Left forelimb (tissue), 1 donor: ENCODE measurements around the gene ARMH4.
"Not testable (repeated sequence)": the region's sequence is repeated elsewhere in the genome, so short reads cannot be mapped to it uniquely, and the experiment has no call there.

Experiments
- DNase-seq: peaks from one replicate; pipeline ENCODE4 v3.0.0-alpha.2; 2018; ENCODE audit warnings: low spot score

ARMH4 gene

DNA sequence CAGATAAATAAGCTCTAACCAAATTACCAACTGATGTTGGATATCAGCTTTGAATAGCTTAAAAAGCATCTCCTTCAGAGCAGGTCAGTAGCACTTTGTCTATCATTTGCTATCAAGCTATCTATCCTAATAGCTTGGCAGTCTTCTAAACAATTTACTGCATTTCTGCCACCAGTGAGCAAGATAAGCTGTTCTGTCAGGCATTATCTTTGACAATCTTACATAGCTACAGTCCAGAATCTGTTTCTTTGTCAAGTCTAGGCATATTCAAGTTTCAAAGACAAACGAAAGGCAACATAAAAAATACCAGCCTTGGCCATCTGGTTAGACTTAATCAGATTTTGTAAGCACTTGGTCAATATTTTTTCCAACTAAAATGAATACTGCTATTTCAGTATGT lies 5.6 kb downstream of the ARMH4 start:
- no peak for DNase-seq

DNA sequence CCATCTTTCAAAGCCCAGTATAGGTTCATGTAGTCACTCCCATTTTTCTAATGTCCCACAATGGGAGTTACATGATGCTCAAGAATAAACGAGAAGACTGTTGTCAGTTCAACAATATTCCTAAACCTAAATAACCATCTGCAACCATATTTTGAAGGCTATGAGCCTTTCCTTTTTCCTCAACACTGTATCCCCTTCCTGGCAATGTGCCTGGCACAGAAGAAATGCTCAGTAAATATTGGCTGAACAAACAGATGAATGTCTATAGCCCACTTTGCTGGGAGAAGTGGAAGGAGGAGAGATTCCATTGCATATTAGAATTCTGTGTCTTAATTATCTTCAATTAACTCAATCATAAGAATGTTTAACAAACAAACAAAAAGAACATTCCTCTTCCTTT lies 6.1 kb downstream of the ARMH4 start:
- no peak for DNase-seq

DNA sequence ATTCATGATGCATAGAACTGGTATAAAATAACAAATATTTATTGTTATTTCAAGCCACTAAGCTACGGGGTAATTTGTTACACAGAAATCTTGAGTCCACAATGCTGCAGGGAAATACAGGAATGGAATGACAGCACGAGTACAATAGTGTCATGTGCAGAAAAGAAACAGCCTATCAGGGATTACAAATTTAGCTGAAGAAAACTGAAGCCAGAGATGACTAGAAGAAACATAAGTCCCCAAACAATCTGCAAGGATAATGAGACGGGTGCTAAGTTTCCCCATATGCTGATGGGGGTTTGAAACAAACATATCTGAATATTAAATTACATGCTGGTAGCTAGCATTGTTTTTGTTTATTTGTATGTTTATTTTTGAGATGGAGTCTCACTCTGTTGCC lies 8.9 kb downstream of the ARMH4 start:
- no peak for DNase-seq

DNA sequence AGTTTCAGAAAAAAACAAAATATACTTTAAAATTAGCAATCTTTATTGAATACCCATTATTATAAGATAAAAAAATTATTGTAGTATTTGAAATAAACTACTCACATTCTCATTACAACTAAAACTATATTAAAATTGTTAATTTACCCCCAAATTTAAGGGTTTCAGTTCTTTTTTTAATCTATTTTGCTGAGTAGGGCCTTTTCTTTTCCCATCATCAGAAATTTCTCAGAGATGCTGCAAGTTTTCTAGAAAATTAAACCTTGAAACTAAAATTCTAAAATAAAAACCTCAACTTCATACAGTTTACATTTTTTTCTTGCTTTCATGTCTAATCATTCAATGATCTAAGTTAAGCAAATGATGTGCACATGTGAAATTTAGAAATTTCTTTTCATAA lies 10.1 kb downstream of the ARMH4 start:
- no peak for DNase-seq

DNA sequence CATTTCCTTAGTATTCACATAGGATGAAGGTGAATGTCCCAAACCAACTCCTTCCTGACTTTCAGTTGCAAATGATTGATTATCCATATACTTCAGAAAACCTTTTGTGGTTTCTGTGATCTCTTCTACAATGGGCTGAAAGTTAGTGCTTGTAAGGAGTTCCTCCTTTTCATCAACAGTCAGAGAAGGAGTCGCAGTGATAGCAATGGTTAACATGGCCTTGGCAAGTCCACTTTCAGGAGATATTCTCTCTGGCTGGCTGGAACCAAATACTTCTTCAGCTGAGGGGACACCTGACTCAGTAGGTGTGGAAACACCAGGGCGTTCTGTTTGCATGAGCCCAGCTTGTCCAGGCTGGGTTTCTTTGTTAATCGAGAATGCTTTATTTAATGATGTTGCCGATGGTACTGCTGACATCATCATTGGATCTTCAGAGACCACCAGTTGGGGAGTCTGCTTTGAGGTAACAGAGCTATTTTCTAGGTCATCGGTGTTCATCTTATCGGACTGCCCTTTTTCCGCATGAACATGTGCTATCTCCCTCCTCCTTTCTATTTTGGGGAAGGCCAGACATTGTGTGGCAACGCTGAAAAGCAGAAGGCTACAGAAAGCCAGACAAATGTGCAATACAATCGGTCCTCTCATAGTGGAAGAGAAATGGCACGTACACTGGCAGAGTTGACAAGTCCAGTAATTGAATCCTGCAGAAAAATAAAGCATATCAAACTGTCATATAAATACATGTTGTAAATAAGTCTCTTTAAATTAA lies 13.1 kb downstream of the ARMH4 start:
- no peak for DNase-seq

DNA sequence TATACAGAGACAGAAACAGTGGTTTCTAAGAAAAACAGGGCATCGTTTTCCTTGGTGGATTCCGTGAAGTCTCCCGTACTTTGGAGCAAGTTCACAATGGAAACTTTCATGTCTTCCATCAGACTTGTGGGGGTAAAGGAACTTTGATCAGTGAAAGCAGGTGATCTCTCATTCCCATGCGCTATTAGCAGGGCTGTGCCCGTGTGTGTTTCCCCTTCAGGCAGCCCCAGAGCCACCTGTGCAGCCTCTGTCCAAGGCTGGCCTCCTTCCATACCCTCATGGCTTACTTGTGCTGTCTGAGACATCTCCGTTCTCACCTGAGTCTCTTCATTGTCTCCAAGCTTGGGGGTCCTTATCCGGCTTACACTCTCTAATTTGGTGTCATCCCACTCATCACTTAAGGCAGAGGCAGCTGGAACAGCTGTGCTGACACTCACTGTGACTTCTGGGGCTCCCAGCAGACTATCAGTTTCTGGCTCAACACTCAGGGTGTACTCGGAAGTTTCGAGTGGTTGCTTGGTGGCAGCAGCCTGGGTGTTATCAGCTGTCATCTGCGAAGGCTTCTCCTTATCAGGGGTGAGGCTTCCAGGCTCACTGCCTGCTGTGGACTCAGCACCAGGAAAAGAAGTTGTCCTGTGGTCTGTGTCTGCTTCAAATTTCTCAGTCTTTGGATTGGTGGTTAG lies 13.8 kb downstream of the ARMH4 start:
- no peak for DNase-seq

DNA sequence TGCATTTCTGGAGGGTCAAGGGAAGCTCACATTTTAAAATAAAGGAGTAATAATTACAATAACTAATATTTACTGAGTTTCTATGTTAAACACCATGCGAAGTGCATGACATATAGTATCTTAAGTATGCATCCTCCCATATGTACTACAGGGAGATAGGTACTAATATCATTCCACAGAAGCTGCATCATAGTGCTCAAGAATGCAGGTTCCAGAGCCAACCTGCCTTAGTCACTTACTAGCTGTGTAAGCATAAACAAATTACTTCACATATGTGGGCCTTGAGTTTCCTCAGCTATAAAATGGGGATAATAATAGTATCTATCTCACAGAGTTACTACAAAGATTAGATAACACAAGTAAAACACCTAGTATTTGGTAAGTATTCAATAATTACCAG lies 18.3 kb downstream of the ARMH4 start:
- DNase-seq = no peak

DNA sequence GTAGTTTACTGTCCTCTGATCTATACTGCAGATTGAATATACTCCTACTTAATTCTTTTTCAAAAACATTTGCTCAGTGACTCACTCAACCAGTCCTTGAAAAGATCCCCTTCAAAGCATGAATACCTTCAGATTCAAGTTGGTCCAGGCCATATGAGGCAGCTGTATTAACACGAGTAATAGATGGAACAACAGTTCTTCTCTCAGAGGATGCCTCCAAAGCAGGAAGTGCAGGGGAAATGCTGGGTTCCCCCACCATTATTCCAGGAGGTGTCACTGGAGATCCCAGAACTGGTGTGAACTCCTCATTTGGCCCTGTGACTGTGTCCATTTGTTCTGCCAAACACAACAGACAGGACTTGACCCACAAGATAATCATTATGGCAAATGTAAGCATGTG lies 20.6 kb downstream of the ARMH4 start:
- DNase-seq = no peak

DNA sequence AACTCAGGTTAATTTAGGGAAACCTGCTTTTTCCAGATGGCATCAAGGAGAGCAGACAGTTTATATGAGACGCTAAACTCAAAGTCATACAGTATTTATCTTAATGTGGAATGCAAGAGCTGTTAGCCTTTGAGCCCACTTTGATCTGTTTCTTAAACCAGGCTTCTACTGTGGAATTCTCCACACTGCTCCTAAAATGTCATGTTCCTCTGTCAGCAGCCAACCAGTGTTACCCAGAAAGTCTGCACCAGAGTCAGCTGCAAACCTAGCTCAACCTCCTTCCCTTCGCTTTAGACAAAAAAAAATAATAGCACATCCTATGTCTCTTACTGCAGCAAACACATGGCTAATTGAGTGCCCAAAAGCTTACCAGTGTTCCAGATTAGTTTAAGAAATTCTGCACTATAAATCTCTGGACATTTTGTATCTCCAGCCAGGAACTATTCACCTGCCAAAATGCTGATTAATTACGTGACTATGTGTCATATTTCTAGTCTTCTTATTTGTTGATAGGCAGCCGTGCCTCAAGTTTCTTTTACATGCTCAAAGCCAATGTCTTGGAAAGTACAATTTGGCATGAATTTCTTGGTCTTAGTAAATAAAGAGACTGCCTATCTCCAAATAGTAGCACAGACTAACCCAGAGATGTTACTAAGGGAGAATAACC lies 21.8 kb downstream of the ARMH4 start:
- no peak for DNase-seq

DNA sequence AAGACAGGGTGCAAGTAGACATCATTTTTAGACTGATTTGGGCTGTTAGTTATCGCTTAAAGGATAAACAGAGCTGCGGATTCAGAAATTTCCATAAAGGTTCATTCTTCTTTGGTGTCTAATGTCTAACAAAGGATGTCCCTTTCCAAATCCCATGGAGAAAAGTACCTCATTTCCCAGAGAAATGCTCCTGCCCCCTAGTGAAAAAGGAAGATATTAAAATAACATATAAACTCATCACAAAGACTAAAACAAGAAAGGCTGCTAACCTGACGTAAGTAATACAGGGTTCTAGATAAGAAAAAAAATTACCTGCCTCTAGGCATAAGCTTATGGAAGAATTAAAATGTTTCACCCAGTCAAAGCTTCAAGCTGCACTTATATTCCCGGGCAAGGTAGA lies 22.8 kb downstream of the ARMH4 start:
- DNase-seq = no peak

DNA sequence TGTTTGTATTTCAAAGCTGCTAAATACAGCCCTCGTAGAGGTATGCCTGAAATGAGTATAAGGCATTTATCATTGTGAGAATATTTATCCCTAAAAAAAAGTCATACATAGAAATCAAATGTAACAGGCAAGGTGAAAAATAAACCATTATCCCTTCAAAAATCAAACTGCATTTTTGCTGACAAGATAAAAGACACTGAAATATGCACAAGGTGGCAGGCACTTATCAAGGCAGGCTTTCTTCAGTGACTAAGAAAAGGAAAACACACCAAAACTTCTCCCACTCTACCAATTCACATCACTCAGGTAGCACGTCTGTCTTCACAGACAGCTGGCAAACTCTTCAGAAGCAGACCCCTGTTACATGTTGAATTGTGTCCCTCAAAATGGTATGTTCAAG lies 23.6 kb downstream of the ARMH4 start:
- no peak for DNase-seq

DNA sequence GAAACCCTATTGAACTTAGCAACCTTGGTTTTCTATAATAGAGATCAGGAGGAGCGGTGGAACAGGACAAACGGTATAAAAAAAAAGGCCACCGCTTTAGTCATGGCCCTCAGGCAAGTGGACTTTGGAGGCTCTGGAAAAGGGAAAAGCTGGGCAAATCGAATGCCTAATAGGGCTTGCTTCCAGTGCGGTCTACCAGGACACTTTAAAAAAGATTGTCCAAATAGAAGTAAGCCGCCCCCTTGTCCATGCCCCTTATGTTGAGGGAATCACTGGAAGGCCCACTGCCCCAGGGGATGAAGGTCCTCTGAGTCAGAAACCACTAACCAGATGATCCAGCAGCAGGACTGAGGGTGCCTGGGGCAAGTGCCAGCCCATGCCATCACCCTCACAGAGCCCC lies 29.5 kb downstream of the ARMH4 start:
- not testable (repeated sequence) for DNase-seq

DNA sequence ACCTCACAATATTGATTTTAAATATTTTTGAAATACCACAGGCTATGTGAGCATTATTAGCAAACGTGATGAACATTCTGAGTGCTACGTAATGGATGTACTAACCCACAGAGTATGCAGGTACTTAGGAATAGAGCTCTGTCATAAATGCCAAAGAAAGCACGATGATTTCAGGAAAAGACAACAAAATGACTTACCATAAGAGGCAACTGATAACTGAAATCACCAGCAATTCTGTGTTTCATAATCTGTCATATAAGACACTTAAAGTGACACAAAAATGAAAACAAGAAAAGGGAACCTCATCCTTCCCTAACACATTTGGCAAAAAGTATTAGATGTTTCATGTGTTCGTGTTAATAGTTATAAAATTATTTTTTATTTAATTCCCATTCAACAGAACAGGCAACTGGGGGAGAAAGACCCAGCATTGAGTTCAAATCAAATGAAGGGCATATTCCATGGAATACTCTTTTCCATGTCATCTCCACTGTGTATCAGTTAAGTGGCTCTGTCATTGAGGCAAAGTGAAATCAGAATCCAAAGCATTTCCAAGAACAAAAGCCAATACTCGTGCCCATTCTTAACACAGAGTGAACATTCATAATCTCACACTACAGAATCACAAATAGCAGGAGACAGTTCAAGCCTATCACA lies 30.4 kb downstream of the ARMH4 start:
- no peak for DNase-seq

DNA sequence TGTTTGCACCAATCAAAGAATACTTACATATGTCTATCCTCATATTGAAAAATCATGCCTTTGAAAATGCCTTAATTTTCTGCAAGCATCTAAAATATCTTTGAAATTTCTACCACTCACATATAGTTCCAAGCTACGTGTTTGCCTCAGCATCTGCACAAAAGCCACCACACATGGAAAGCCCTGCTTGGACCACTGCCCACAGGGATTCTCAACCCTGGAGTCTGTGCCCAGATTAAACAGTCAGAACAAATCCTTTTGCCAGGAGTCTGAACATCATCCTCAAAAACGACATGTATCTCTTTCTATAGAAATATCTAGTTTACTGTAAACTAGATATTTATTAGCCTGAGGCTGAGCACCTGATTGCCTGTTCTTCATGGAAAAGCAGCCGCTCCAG lies 32.6 kb downstream of the ARMH4 start:
- no peak for DNase-seq

DNA sequence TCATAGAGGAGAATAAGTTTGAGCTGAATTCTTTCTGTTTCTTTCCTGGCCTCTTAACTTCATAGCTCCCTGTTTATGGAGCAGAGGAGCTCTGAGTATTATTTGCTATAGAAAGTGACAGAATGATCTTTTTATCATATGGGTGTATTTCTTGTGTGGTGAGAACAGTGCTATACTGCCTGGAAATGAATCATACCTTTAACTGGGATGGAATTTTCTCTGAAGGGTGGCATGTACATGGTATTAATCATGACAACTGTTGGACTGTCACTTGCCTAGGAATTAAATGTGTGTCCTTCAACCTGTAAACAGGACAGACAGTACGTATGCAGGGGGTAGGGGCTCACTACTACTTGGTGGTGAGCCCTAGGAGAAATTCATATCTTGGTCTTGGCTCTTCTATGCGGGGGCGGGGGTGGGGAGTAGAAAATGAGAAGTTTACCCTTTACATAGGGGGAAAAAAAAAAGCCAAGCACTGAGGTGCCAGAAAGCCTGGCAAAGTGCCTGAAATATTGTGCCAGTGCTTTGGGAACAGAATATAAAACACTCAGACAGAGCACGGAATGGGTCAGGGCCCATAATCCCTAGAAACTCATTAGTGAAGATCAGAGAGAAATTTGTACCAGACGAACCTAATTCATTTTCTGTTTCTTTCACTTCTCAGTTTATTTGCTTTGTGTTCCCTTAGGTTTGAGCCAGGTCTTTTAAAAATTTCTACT lies 33.8 kb downstream of the ARMH4 start:
- DNase-seq = no peak

DNA sequence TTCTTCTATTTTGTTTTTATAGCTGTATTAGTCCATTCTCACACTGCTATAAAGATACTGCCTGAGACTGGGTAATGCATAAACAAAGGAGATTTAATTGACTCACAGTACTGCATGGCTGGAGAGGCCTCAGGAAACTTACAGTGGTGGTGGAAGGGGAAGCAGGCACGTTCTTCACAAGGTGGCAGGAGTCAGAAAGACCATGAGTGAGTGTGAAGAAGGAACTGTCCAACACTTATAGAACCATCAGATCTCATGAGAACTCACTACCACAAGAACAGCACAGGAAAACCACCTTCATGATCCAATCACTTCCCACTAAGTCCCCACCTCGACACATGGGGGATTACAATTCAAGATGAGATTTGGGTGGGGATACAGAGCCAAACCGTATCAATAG lies 42.3 kb downstream of the ARMH4 start:
- no peak for DNase-seq

DNA sequence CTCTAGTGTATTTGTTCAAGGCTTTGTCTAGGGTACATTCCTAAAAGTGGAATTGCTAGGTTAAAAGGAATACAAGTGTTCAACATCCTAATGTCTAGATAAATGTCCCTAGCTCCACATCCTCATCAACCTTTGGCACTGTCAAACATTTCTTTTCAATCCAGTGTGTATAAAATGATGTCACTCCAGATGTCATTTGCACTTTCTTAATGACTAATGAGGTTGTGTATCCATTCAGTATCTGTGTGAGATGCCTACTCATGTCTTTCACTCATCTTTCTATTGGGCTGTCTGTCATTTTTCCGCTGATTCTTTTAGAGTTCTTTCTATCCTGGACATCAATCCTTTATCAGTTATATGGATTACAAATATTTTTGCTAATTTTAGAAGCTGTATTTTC lies 43.3 kb downstream of the ARMH4 start:
- DNase-seq = no peak

DNA sequence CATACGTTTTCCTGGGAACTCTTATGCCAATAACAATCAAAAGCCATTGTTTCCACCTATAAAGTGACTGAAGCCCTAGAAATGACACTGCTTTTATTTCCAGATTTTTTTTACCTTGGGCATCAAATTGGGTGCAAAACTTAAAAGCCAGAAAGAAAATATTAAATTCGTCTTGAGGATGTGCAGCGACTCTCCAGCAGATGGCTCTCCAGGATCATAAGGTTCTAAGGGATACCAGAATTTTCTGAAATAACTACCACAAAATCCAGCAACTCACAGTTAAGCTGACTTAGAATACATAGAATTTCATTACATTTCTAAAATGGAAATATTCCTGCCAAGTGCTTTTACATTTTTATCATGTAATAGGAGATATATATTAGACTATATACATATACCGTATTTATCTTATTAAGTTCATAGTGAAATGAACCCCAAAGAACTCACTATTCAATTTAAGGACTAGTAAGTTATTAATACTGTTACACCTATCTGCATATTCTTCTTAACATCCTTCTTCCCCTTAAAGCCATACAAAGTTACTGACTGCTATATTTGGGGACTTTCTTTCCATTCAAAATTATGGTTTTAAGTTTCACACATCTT lies 44.0 kb downstream of the ARMH4 start:
- DNase-seq = no peak

DNA sequence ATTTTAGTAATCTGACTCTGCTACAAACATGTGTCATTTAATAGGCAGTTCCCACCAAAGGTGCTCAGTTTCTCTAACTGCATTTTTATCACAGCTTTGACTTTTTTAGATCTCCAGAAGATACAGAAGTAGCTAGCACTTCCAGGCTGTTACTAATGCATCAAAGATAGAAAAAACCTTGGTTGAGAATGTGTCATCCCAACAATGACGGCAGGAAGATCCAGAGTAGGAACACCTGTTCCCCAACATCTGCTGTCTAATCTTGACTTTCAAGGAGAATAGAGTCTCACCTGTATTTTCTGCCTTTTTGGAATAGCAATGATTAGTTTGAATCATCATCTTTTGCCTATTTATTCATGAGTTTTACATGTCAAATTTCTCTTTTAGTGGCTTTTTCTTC lies 45.0 kb downstream of the ARMH4 start:
- DNase-seq = no peak

DNA sequence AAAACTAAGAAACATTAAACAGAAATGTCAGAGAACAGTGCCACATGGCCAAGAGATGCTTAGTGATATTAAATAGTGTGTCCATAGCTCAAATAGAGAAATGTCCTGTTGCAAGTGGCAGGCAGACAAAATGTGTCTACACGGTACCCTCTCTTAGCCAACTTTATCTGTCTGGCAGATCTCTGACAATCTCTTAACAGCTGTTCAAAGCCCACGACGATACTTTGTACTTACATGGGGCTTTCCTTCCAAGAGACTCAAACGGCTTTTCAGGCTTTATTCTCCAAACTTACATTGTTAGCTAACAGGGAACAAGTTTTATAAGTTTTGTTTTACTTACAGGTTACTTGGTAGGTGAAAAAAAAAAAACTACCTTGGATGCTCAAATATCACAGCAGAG lies 45.6 kb downstream of the ARMH4 start:
- DNase-seq = no peak

DNA sequence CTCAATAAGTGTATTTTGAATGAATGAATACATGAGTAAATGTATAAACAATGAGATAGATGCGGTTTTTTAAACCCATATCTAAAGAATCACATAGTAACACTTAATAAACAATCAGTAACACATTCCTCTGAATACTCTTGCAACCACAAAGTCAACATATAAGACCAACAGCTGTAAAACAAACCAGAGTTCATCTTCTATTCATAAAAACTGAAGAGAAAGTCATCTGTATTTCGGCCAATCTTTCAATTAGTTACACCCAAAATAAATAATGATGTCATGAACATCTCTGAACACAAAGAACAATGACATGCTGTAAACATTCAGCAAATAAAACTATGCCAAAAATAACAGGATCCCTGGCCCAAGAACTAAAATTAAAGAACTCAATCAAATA lies 47.2 kb downstream of the ARMH4 start:
- DNase-seq = no peak
